Dermis blood vessel endothelial cell (primary cell): ENCODE measurements around the gene LINGO1. TPM values are rescaled to one million over a fixed set of nuclear protein-coding genes. Genes with fewer than 3 reads are reported as not detected.

ENCODE experiments used
- DNase-seq: peaks from one replicate; pipeline ENCODE4 v3.0.0; 2010
- total RNA-seq: library from RNA; depleted of rRNA; stranded (reverse); fragments of >200 nt; gene quantifications from 2 replicates; pipeline ENCODE4 v1.2.3, GENCODE V29; 2014

The LINGO1 gene, protein sequence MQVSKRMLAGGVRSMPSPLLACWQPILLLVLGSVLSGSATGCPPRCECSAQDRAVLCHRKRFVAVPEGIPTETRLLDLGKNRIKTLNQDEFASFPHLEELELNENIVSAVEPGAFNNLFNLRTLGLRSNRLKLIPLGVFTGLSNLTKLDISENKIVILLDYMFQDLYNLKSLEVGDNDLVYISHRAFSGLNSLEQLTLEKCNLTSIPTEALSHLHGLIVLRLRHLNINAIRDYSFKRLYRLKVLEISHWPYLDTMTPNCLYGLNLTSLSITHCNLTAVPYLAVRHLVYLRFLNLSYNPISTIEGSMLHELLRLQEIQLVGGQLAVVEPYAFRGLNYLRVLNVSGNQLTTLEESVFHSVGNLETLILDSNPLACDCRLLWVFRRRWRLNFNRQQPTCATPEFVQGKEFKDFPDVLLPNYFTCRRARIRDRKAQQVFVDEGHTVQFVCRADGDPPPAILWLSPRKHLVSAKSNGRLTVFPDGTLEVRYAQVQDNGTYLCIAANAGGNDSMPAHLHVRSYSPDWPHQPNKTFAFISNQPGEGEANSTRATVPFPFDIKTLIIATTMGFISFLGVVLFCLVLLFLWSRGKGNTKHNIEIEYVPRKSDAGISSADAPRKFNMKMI
- 0.51 TPM in 1 of 2 replicates, not detected in the other for total RNA-seq

DNA sequence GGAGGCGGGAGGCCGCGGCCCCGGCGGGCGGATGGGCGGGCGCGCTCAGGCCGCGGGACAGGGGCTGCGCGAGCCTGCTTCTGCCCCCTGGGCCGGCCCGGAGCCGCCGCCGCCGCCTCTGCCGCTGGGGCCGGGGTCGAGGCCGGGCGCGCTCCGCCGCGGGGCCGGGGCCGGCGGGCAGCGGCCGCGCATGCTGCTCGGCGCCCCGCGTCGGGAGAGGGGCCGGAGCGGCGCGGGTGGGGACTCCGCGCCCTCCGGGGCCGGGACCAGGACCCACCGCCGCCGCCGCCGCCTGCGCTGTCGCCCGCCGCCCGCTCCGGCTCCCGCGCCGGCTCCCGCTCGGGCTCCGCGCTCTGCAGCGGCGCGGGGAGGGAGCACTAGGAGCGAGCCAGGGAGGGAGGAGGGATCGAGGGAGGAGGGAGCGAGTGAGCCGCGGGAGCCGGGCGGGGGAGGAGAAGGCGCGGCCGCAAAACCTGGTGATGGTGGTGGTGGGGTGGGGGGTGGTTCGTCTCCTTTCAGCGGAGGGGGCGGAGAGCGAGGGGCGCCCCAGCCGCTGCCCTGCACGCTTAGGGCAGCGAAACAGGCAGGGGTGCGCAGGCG lies at the start of gene LINGO1:
LINGO1 (minus strand) TSS at position 379 of the 600 bp plus-strand sequence. CDS start 597 bp downstream, outside the sequence.
- no peak for DNase-seq

DNA sequence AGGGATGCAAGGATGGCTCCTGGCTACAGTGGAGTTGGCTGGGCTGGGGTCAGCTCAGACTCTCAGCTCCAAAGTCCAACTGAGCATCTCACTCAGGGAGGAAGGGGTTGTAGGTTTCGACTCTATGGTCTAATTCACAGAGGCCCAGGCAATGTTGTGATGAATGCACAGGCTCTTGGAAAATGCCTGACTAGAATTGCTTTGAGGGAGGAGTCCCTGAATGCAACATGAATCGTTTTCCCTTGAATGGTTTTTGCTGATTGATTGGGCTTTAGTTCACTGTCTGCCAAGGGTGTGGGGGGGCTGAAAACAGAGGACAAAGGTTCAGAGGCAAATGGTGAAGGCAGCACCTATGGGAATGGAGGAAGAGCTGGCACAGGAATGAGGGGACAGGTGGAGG lies 48.6 kb upstream of the LINGO1 start:
- no peak for DNase-seq

DNA sequence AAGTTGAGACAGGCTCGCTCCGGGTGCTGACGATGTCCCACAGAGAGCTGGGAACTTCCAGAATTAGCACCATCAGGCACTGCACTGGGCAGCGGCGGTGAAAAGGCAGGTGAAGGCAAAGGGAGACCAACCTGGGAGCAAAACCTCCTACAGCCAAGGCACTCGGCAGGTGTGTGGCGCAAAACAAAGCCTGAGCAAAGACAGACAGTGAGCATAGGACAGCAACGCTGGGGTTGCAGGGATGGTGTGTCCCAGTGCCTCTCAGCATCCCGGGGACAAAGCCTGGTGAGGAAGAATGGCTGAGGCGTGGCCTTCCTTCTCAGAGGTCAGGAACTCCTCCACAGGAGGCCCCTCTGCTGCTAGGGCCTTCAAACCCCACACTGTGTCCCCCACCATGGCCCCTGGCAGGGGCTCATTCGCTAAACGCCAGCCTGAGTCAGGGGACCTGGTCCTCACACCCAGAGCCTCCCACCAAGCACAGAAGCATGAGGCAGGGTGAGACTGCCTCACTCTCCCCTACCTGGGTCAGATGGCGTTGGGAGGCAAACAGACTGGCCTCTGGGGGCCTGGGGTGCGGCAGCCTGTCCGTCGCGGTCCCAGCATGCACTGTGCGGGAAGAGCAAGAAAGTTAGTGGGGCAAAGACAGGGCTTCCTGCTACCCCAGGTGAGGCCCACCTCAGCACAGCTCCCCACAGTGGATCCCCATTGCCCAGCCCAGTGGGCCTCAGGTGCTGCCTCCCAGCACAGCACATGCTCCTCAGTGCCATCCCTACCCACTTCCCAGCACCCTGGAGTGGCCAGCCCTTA lies 44.1 kb upstream of the LINGO1 start:
- DNase-seq: no peak

DNA sequence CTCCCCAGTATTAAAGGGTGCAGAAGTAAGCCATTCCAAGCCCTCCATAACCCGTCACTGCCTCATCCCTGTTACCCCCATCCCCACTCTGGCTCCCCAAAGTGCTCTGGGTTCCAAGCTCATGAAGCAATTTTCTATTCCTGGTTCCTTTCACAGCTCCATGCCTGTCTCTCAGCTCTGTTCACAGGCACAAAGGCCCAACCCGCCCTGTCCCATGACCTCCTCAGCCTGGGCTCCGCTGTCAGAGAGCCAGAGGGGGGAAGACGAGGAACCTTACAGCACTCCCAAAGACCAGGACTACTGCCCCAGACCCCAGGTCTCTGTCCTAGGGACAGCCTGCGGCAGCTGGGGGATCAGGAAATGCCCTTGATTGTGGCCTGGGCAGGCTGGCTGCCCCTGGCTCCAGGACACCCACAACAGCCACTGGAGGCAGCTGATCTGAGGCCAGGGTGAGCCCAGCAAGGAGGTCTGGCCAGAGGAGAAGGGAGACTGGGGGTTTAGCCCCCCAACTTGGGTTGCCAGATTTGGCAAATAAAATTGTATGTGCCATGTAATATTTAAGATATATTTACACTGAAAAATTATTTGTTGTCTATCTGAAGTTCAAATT lies 43.2 kb upstream of the LINGO1 start:
- no peak for DNase-seq

DNA sequence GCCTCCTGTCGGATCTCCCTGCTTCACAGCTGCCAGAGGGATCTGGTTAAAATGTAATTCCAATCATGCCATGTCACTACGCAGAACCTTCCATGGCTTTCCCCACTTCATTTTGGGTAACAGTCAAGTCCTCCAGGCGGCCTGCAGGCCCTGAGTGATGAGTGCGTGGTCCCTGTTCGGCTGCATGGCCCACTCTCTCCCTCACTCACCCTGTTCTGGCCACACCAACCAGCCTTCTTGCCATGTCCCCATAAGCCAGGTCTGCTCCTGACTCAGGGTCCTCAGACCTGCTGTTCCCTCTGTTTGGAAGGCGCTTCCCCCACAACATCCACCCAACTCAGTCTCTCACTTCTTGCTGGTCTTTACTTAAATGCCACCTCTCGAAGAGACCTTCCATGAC lies 41.6 kb upstream of the LINGO1 start:
- no peak for DNase-seq

DNA sequence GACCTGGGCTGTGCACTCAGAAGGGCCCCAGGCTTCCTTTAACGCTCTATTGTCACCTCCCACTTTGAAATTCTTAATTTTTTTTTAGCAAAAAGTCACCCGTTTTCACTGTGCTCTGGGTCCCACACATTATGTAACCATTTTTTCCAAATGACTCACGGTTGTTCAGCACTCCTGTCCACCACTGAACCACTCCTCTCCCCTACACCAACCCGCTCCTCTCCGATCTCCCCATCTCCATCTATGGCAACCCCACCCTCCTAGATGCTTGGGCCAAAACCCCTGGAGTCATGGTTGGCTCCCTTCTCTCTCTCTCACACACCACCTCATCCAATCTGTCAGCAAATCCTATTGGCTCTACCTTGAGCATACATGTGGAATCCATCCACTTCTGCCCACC lies 41.2 kb upstream of the LINGO1 start:
- DNase-seq: no peak

DNA sequence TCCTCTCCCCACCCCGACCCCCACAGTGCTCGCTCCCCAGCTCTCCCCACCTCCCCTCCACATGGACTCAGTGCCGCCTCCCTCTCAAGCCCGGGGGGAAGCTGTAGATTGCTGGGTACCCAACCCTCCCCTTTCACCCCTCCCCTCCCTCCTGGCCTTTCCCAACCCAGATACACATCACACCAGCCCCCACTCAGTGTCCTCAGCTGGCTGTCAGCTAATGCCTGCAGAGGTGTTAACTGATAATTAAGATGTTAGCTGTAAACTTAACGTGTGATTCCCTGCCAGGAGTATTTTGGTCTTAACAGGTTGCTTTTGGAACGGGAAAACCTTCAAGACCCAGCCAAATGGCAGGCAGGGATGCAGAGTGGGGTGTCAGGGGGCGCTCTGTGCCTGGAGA lies 39.4 kb upstream of the LINGO1 start:
- no peak for DNase-seq

DNA sequence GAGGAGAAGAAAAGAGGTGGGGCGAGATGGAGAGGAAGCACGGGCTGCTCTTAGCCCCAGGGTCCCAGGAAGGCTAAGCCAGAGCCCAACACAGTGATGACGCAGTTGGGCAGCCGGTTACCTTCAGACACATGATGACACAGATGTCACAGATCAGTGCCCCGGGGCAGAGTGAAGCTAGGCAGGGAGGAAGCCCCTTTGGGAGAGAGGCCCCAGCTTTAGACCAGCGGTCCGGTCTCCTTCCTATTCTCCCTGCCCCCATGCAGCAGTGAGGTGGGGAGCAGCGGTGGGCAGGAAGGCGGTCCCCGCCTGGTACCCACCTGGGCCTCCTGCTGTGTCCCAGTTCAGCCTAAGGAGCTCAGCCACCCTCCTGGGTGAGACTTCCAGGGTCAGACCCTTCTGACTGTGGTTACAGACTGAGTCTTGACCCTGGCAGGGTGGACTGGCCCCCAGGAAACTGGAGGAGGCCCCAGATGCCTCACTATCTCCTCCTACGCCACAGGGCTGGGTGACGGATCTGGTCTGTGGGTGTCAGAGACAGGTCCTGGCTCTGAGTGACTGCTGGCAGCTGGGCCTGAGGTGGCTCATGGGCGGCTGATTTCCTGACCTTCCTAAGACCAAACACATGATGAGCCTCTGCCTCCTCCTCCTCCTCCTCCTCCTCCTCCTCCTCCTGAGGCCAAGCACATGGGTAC lies 38.8 kb upstream of the LINGO1 start:
- DNase-seq: no peak

DNA sequence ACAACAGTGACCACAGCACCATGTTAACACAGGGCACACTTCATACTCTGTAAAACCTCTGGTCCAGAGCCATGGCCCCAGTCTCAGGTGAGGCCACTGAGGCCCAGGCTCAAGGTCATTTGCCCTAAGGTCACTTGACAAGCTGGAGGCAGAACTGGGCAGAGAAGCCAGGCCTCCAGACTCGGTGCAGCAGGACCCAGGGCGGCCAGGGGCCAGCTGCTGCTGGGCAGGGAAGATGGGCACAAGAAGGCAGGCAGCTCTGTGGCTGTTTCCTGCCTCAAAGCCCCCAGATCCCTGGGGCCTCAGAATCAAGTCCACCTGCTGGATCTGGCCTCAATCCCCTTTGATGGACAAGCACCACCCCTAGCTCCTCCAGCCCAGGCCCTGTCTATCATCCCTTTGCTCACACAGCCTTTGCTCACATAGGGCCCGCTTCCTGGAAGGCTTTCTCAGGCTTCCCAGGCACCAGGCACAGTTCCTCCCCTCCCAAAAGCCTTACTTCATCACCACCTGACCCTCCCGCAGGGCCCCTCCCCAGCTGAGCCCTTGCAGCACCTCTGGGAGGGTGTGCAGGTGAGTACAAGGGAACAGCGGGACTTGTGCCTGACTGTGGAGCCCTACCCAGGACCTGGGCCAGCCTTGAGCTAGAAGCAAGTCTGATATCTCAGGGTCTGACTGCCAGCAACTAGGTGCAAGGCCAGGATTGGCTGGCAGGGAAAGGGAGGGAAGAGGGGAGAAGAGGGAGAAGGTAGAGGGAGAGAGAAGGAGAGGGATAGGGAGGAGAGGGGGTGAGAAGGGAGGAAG lies 38.0 kb upstream of the LINGO1 start:
- DNase-seq: no peak

DNA sequence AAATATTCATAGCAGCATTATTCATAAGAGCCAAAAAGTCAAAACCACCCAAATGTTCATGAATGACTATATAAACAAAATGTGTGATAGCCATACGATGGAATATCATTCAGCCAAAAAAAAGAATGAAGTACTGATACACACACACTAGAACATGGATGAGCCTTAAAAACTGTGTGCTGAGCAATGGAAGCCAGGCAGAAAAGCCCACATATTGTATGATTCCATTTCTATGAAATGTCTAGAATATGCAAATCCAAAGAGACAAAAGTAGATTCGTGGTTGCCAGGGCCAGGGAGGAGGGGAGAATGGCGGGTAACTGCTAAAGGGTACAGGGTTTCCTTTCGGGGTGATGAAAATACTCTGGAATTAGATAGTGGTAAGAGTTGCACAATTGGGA lies 37.2 kb upstream of the LINGO1 start:
- no peak for DNase-seq

DNA sequence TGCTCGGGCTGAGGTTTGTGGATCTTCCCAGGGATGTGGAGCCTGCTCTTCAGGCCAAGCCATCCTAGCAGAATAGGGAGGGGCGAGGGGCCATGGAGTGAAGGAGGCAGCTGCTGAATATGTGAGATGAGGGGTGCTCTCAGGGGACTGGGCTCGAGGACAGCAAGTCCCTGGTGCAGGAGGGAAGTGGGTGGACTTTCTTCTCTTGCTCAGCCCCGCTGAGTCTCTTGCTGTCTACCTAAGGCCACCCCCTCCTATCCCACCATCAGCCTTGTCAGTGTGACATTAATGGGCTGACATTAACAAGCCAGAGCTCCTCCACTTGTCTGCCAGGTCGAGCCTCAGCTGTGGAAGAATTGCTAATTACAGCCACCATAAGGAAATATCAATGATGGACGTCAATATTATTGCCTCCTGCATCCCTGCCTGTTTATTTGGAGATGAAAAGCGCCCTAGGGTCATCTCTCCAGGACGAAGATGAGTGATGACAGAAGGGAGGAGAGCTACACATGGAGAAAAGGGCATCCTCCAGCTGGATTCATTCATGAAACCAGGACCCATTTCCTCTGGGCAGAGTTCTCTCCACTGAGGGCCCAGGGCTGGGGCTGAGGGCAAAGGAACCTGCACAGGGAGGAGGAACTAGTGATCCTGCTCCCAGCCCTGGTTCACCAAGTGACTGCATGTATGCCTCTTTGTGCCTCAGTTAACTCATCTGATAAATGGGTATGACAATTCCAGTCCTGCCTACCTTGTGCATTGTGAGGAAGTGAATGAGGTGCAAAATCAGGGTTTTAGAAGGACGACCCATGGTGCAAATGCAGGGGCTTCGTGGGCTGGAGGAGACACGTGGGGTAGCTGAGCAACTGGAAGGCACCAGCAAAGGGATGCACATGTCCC lies 34.9 kb upstream of the LINGO1 start:
- DNase-seq: no peak

DNA sequence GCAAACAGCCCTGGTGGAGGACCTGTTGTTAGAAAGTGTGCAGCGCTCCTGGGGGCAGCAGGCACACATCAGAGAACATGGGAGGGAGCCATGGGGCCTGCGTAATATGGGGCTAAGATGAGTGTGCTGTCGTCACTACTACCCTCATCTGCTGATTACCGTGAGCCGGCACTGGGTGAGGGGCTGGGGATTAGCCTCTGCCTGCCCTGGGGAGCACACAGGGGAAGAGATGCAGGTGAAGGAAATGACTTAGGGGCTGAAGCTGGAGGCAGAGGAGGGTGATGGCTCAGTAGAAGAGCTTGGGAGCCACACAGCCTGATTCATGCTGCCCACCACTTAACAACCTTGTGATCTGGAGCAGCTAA lies 33.6 kb upstream of the LINGO1 start:
- no peak for DNase-seq

DNA sequence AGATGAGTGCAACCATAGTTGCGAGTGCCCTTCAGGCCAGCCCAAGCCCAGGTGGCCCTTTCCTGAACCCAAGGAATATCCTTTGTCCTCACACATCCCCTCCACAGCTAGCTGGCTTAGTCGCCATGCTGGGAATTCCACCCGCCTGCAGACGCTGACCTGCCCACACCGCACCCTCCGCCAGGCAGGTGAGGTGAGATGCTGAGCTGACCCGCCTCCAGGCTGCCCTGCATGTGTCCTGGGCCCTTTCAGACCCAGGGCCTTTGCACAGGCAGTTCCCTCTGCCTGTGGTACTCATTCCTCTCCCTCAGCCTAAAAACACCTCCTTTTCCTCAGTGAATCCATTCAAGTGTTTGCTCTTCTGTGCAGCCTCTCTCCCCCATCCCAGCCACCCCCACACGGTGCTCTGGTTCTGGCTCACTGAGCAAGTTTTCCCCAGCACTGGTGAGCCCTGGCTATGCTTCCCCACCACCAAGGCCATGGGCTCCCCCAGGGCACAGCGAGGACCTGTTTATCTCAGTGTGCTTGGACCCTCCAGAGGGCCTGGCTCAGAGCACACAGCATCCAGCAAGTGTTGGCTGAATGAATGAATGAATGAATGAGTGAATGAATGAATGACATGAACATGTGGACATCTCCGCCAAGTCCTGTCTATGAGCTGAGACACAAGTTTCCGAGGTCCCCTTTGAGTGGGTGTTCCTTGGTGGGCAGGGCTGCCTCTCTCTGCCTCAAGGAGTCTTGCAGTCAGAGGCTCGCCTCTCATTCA lies 33.0 kb upstream of the LINGO1 start:
- DNase-seq: no peak

DNA sequence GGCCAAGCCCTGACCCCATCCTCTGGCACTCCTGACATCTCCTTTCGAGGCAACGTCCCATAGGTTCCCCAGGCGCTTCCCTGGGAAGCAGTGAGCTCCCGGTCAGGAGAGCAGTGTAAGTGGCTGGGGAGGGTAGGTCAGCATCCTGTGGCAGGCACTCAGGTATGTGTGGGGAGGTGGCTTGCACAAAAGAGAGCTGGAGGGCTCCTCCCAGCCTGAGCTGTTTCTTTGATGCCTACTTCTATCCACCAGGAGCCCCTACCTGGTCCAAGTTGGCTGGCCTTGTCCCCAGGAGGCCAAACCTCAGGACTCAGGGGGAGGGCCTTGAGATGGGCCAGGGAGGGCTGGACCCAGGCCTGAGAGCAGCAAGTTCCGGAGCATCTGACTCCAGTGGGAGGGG lies 31.7 kb upstream of the LINGO1 start:
- no peak for DNase-seq

DNA sequence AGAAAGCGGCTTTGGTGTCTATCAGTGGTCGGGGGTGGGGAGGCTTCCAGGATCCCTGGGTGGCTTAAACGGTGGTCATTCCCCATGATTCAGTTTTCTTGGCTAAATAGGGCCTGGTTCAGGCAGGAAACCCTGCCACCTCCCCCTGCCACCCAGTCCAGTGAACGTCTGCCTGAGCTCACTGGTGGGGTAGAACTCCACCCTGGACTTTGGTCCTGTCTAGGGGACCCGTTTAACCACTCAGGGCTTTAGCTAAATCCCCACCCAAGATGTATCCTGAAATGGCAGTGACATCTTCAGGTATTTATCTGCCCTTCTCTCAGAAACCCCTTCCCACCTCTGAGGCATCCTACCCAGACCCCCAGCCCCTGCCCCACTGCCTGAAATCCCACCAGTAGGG lies 30.5 kb upstream of the LINGO1 start:
- no peak for DNase-seq

DNA sequence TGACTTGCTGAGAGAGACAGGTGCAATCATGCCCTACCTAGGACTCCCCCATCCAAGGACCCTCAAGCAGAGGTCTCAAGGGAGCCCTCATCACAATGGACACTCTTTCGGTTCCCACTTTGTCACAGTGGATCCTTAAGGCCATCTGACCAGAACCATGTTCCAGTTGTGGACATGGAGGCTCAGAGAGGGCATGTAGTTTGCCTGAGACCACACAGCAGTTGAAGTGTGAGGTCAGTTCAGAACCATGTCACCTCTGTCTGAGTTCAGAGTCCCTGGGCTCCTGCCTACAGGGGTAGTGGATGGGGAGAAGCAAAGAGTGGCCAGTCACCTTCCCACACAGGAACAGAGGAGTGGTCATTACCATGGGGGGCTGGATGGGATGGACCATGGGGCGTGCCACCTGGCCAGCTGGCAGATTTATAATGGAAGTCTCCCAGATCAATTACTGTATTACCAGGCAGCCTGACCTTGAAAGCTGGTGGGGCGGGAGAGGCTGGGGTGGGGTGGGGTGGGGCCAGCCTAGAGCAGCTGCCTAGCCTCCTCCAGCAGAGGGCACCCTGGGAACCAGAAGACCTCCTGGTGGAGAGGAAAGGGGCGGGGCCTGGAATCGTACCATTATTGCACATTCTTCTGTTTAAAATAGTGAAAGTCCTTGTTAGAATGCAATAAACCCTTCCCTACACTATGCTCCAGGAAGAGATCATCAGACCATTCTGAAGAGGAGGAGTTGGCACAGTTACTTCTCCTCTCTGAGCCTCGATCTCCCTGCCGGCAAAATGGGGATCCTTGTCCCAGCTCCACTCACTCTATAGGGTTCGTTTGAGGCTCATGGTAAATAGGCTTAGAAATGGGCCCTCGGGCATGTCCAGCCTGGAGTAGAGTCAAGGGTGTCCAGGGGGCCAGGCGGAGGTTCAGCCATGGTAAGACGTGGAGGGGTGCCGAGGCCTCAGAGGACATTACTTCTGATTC lies 26.9 kb upstream of the LINGO1 start:
- DNase-seq: peak; percentile 62

DNA sequence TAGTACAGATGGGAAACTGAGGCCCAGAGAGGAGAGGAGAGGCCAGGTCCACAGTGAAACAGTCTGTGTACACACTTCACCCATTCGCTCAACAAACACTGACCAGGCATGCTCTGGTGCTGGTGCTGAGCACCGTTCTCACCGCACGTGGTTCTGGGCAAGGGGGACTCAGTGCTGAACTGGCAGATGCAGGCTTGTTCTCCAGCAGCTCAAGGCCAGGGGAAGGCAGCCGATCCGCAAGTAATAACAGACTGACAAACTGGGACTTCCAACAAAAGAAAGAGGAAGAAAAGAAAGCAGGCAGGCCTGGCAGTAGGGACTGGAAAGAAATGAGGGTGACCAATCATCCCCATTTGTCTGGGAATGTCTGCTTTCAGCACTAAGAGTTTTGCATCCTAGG lies 25.6 kb upstream of the LINGO1 start:
- no peak for DNase-seq

DNA sequence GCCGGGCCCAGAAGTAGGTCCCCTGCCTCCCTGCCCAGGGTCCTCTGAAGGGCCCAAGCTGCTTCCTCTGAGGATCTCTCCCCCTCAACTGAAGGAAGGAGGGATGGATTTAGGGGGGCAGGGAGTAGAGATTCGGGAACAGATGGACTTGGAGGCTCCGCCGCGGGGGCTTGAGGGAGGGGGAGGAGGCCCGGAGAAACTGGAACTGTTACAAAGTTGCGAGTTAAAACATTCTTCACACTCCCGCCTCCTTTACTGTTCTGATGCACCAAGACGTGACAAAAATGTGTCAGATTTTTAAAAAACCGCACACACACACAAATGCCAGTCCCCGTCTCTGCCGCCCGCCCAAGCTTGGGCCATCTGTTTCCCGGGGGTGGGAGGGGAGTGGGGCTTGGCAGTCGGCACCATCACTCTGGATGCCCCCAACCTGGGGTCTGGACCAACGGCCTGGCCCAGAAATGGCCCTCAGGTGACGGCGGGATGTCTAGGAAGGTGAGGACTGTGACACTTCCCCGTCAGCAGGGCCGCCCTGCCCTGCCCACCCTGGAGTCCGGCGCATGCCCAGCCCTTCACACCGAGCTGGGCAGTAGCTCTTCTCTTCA lies 25.0 kb upstream of the LINGO1 start:
- no peak for DNase-seq
